Cardiac fibroblast (primary cell): ENCODE measurements around the gene BAIAP2L2.

ENCODE experiments used
- DNase-seq, 2 donors: peaks; one replicate each; pipeline versions ENCODE4 v3.0.0 to v3.0.0-alpha.2; 2010; ENCODE audit warnings: low read depth in 2 of 2
- H3K4me3 ChIP-seq, 2 donors: replicated peaks in 1 of 2; 1 replicate in 1 of 2; 2 replicates in 1 of 2; pipeline ENCODE4 v1.5.1; 2011; ENCODE audit warnings: low read depth in 2 of 2, low read length in 2 of 2, mild to moderate bottlenecking in 2 of 2, moderate library complexity in 1 of 2
- TF ChIP-seq, protein P1 (sequence below): IDR thresholded peaks from one replicate; pipeline ENCODE4 v1.5.1; 2011; ENCODE audit warnings: low read depth, mild to moderate bottlenecking, low read length, inconsistent platforms

Gene BAIAP2L2

DNA sequence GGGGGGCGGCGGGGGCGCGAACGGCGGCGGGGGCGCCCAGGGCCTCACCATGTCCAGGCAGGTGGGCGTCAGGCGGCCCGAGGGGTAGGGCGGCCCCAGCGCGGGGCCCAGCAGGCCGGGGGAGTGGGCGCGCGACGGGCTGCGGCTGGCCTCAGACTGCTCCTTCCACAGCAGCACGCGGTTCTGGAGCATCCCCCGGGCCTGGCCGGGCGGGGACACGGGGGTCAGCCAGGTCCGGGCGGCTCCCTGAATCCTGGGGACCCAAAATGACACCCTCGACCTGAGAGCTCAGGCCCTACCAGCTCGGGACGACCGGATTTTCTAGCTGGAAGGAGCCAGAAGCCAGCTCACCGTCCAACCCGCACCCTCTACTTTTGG is 21.0 kb downstream of the BAIAP2L2 start:
- no peak for DNase-seq
- no peak overlapping the region for H3K4me3 ChIP-seq

DNA sequence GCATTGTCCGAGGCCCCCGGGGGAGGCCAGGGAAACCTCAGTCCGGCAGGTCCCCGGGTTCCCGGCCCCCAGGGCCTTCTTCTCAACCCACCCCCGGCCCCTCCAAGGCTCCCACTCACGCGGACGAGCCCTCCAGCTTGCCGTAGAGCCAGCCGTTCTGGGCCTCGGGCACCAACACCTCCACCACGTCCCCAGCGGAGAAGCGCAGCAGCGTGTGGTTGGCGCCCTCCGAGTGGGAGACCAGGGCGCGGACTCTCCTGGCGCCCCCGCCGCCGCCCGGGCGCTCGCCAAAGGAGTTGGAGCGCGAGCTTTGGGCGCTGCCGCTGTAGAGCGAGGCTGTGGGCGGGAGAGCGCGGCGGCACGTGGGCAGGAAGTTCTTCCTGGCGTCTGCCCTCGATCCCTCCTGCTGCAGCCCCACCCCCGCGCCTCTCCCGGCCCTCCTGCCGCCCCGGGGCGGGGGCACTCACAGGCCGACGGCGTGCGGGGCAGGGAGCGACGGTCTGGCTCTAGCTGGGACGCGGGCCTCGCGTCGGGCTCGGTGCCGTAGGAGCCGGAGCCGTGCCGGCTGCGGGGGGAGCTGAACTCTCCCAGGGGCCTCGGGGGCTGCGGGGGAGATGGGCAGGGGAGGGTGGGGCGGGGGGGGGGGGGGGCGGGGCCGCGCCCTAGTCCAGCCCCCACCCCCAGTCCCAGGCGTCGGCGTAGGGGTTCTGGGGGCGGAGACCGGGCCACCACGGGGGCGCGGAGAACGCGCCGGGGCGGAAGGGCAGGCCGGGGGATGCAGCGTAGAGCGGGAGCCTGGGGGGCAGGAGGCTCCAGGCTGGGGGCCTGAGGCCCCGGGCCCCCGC is 21.6 kb downstream of the BAIAP2L2 start:
- H3K4me3 ChIP-seq = peak overlapping the region in 1 of 2 donors; percentile 33
- peak; percentile 27 to 44 for DNase-seq
- TF ChIP-seq, protein P1, sequence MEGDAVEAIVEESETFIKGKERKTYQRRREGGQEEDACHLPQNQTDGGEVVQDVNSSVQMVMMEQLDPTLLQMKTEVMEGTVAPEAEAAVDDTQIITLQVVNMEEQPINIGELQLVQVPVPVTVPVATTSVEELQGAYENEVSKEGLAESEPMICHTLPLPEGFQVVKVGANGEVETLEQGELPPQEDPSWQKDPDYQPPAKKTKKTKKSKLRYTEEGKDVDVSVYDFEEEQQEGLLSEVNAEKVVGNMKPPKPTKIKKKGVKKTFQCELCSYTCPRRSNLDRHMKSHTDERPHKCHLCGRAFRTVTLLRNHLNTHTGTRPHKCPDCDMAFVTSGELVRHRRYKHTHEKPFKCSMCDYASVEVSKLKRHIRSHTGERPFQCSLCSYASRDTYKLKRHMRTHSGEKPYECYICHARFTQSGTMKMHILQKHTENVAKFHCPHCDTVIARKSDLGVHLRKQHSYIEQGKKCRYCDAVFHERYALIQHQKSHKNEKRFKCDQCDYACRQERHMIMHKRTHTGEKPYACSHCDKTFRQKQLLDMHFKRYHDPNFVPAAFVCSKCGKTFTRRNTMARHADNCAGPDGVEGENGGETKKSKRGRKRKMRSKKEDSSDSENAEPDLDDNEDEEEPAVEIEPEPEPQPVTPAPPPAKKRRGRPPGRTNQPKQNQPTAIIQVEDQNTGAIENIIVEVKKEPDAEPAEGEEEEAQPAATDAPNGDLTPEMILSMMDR = no peak

More for the DNA sequence above, 21.0 kb downstream of the BAIAP2L2 start:
- TF ChIP-seq, protein P1 = no peak

DNA sequence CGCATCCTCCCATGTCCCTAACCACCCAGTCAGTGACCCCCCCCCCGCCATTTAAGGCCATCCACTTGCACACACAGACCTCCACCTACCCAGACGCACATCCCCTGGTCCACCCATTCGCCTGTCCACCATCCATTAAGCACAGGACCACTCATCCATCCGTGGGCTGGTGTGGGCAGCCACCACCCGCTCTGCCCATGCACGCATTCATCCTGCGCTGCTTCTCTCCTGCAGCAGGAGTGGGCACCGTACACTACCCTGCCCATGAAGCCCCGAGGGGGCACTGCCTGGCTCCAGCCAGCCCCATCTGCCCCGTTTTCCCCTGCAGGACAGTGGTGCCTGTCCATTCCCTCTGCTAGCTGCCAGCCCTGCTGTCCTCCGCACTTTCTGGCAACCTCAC is 22.6 kb downstream of the BAIAP2L2 start:
- no peak for DNase-seq
- TF ChIP-seq, protein P1 = no peak
- H3K4me3 ChIP-seq = no peak overlapping the region

DNA sequence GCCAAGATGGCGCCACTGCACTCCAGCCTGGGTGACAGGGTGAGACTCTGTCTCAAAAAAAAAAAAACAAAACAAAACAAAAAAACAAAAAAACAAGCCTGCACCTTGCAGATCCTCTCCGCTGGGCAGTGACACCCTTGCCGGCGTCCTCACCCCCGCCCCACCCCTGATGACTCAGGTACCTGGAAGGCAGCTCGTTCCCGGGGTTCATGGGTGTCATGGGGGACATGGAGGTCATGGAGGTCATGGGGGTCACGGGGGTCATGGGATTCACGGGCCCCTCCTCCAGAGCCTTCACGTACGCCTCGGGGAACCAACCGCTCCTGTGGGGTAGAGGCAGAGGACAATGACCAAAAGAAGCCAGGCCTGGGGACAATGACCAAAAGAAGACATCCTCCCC is 23.5 kb downstream of the BAIAP2L2 start:
- DNase-seq = no peak
- TF ChIP-seq, protein P1 = no peak
- no peak overlapping the region for H3K4me3 ChIP-seq

DNA sequence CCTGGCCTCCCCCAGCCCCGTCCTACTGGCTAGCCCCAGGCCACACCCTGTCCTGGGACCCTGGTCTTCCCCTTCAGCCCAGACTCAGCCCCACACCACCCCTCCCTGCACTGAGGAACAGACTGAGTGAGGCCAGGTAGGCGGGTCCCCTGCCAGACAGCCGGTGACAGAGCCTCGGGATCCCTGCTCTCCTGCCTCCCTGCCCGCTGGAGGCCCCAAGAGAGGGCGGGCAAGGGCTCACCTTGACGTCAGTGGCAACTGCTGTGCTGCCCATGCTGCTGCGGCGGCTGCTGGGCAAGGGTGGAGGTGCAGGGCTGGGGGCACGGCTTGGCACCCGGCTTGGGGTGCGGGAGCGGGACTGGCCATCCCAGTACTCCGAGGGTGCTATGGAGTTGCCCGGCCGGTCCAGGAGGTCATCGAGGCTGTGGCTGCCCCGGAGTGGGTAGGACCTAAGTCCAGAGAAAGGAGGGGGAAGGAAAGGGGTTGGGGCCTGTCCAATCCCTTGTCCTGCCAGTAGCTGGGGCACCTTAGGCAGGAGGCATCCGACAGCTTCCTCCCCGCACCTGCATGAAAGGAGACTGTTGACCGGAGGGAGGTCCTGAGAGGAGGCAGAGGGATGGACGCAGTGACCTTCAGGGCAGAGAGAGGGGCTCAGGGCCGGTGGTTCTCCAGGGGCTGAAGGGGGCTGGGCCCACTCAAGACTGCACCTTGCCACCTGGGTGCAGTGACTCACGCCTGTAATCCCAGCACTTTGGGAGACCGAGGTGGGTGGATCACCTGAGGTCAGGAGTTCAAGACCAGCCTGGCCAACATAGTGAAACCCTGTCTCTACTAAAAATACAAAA is 24.3 kb downstream of the BAIAP2L2 start:
- TF ChIP-seq, protein P1 = no peak
- H3K4me3 ChIP-seq = no peak overlapping the region
- no peak for DNase-seq

DNA sequence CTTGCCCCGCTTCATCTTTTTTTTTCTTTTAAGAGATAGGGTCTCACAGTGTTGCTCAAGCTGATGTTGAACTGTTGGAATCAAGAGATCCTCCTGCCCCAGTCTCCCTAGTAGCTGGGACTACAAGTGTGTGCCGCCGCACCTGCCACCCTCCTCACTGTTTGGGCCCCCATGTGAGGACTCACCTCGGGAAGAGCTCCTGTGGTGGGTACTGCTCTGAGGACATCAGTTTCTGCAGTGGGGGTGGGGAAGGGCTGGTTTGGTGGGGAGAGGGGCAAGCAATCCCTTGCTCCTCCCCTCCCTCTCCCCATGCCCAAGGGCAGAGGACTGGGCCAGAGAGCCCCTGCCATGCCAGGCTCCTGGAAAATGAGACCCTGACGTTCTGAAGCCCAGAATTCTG is 25.0 kb downstream of the BAIAP2L2 start:
- DNase-seq = no peak
- H3K4me3 ChIP-seq = no peak overlapping the region
- TF ChIP-seq, protein P1 = no peak
